MM.1S (cell line): ENCODE measurements around the gene SPACDR.

ENCODE experiments used
- DNase-seq: peaks from one replicate; pipeline ENCODE4 v3.0.0-alpha.2; 2015
- H2AFZ ChIP-seq: fragments of 300-600 bp; sonication (generic); 2 replicates; pipeline ENCODE4 v1.6.0; 2016; ENCODE audit warnings: antibody characterized with exemption, low read length
- H3F3A ChIP-seq: fragments of 300-600 bp; sonication (generic); 2 replicates; pipeline ENCODE4 v1.6.1; 2016; ENCODE audit warnings: mild to moderate bottlenecking, antibody characterized with exemption, low read length, moderate library complexity, mixed read lengths; ENCODE audit not compliant: insufficient read depth
- H3K27ac ChIP-seq: fragments of 300-600 bp; sonication (generic); 2 replicates; pipeline ENCODE4 v1.5.1; 2016; ENCODE audit warnings: mild to moderate bottlenecking, low read length
- H3K27me3 ChIP-seq: fragments of 300-600 bp; sonication (generic); replicated peaks from 2 replicates; pipeline ENCODE4 v1.6.0; 2016; ENCODE audit warnings: low read length; ENCODE audit not compliant: insufficient read depth
- H3K36me3 ChIP-seq: fragments of 300-600 bp; sonication (generic); replicated peaks from 2 replicates; pipeline ENCODE4 v1.6.1; 2016; ENCODE audit warnings: mild to moderate bottlenecking, low read length, mixed read lengths; ENCODE audit not compliant: insufficient read depth
- H3K4me1 ChIP-seq: fragments of 300-600 bp; sonication (generic); 2 replicates; pipeline ENCODE4 v1.6.1; 2016; ENCODE audit warnings: low read length, mixed read lengths
- H3K4me2 ChIP-seq: fragments of 300-600 bp; sonication (generic); 2 replicates; pipeline ENCODE4 v1.6.0; 2016; ENCODE audit warnings: low read depth, low read length
- H3K4me3 ChIP-seq: fragments of 300-600 bp; sonication (generic); 2 replicates; pipeline ENCODE4 v1.5.1; 2016; ENCODE audit warnings: low read length, mixed read lengths
- H3K79me2 ChIP-seq: fragments of 300-600 bp; sonication (generic); 2 replicates; pipeline ENCODE4 v1.6.1; 2016; ENCODE audit warnings: mixed run types, low read length, mixed read lengths
- H3K9ac ChIP-seq: fragments of 300-600 bp; sonication (generic); 2 replicates; pipeline ENCODE4 v1.6.1; 2016; ENCODE audit warnings: low read length, mixed read lengths
- H3K9me2 ChIP-seq: fragments of 300-600 bp; sonication (generic); replicated peaks from 2 replicates; pipeline ENCODE4 v1.6.1; 2016; ENCODE audit warnings: mild to moderate bottlenecking, low read length, mixed read lengths; ENCODE audit not compliant: insufficient read depth
- H3K9me3 ChIP-seq: fragments of 300-600 bp; sonication (generic); replicated peaks from 2 replicates; pipeline ENCODE4 v1.6.1; 2016; ENCODE audit warnings: mild to moderate bottlenecking, low read length, mixed read lengths; ENCODE audit not compliant: insufficient read depth
- H4K20me1 ChIP-seq: fragments of 300-600 bp; sonication (generic); 2 replicates; pipeline ENCODE4 v1.6.1; 2016; ENCODE audit warnings: mild to moderate bottlenecking, low read length, moderate library complexity, mixed read lengths; ENCODE audit not compliant: insufficient read depth
- CTCF ChIP-seq: fragments of 300-600 bp; sonication (generic); IDR thresholded peaks from 2 replicates; pipeline ENCODE4 v1.5.1; 2016; ENCODE audit warnings: antibody characterized with exemption, low read length, mixed read lengths
- EZH2 ChIP-seq: fragments of 300-600 bp; sonication (generic); optimal IDR thresholded peaks from 2 replicates; pipeline ENCODE3; 2017; ENCODE audit warnings: low read depth, mild to moderate bottlenecking, antibody characterized with exemption, low read length, mixed read lengths
- EZH2phosphoT487 ChIP-seq: fragments of 300-600 bp; sonication (generic); IDR thresholded peaks from 2 replicates; pipeline ENCODE4 v1.6.1; 2018; ENCODE audit warnings: antibody characterized with exemption, low read length

SPACDR gene

GRCh38 chr7:100411101-100411500 is 53.0 kb downstream of the SPACDR start:
- Histone ChIP-seq H4K20me1 (no peaks in the 10 kb centered on the region), H3F3A (no peaks in the 10 kb centered on the region), H2AFZ (no peak overlapping the region), H3K36me3 (no peaks in the 10 kb centered on the region), H3K27me3 (no peaks in the 10 kb centered on the region), H3K4me3 (no peak overlapping the region), H3K9ac (no peak overlapping the region), H3K9me2 (no peaks in the 10 kb centered on the region), H3K27ac (no peak overlapping the region), H3K4me2 (no peak overlapping the region), H3K4me1 (peaks cover 16% of the 10 kb centered on the region), H3K79me2 (no peaks in the 10 kb centered on the region), H3K9me3 (no peaks in the 10 kb centered on the region)
- TF ChIP-seq EZH2 (no peak), EZH2phosphoT487 (no peak), CTCF (no peak)
- DNase-seq = no peak

DNA sequence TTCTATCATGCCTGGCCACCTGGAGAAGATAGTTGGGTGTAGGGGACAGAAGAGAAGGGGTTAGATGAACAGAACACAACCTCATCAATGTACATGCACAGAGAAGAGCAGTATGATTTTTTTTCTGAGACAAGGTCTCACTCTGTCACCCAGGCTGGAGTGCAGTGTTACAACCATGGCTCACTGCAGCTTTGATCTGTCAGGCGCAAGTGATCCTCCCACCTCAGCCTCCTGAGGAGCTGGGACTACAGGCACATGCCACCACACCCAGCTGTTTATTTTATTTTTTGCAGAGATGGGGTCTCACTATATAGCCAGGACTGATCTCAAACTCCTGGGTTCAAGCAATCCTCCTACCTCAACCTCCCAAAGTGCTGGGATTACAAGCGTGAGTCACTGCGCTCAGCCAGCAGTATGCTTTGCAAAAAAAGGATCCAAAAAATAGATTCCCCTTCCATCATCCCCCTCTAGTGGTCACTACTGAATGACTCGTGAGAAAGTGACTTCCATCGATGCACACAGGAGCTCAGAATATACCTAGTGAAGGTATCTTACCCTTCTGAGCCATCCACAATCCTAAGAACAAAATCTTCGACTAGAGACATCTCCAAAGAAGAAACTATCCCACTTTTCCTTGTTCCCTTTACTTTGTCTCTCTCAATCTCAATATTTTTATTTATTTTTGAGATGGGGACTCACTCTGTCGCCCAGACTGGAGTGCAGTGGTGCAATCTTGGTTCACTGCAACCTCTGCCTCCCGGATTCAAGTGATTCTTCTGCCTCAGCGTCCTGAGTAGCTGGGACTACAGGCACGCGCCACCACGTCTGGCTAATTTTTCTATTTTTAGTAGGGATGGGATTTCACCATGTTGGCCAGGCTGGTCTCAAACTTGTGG is 56.5 kb downstream of the SPACDR start:
- peak; percentile 74 for DNase-seq
- Histone ChIP-seq H3K9ac (no peak overlapping the region), H3K27me3 (no peaks in the 10 kb centered on the region), H4K20me1 (no peaks in the 10 kb centered on the region), H3K79me2 (no peaks in the 10 kb centered on the region), H2AFZ (no peak overlapping the region), H3F3A (no peaks in the 10 kb centered on the region), H3K4me2 (no peak overlapping the region), H3K9me2 (no peaks in the 10 kb centered on the region), H3K9me3 (no peaks in the 10 kb centered on the region), H3K4me1 (no peaks in the 10 kb centered on the region), H3K36me3 (no peaks in the 10 kb centered on the region), H3K4me3 (no peak overlapping the region), H3K27ac (no peak overlapping the region)
- TF ChIP-seq EZH2 (no peak), CTCF (peak; percentile 69), EZH2phosphoT487 (no peak)

GRCh38 chr7:100406767-100407166 is 57.3 kb downstream of the SPACDR start:
- Histone ChIP-seq H3K27ac (no peak overlapping the region), H3K9ac (no peak overlapping the region), H3K9me3 (no peaks in the 10 kb centered on the region), H3K4me3 (no peak overlapping the region), H3K4me2 (no peak overlapping the region), H3K79me2 (no peaks in the 10 kb centered on the region), H3K36me3 (no peaks in the 10 kb centered on the region), H3K4me1 (no peaks in the 10 kb centered on the region), H3F3A (no peaks in the 10 kb centered on the region), H3K27me3 (no peaks in the 10 kb centered on the region), H4K20me1 (no peaks in the 10 kb centered on the region), H3K9me2 (no peaks in the 10 kb centered on the region), H2AFZ (no peak overlapping the region)
- no peak for TF ChIP-seq EZH2
- DNase-seq = no peak
